Lung (tissue), 12 donors: ENCODE data around the gene SLC33A1. TPM values are rescaled to one million over a fixed set of nuclear protein-coding genes. Genes with fewer than 3 reads are reported as not detected.
"Not testable (repeated sequence)": the region's sequence is repeated elsewhere in the genome, so short reads cannot be mapped to it uniquely, and the experiment has no call there.

Source experiments
- ATAC-seq: fragments of 200-7000 bp; cut with Tn5 transposase; one replicate; pipeline ENCODE4 v1.9.1; 2020; ENCODE audit warnings: moderate number of reproducible peaks; ENCODE audit not compliant: insufficient read depth, low FRiP score
- DNase-seq, 3 donors: peaks; one replicate each; pipeline ENCODE4 v3.0.0-alpha.2; 2013 to 2017
- H3K27ac ChIP-seq, 2 donors: one replicate each; pipeline ENCODE4 v1.5.1; 2013; ENCODE audit warnings: mild to moderate bottlenecking in 2 of 2, moderate library complexity in 2 of 2, control low read depth in 1 of 2, inconsistent platforms in 1 of 2, low read depth in 1 of 2, low read length in 1 of 2
- H3K27me3 ChIP-seq, 3 donors: one replicate each; pipeline ENCODE4 v1.5.1; 2013; ENCODE audit warnings: low read length in 2 of 3; ENCODE audit not compliant: control insufficient read depth in 3 of 3, insufficient read depth in 3 of 3
- H3K36me3 ChIP-seq, 4 donors: one replicate each; pipeline ENCODE4 v1.5.1; 2013; ENCODE audit warnings: low read length in 4 of 4, mild to moderate bottlenecking in 1 of 4, moderate library complexity in 1 of 4; ENCODE audit not compliant: control insufficient read depth in 4 of 4, insufficient read depth in 4 of 4
- H3K4me1 ChIP-seq, 5 donors: one replicate each; pipeline ENCODE4 v1.5.1; 2013; ENCODE audit warnings: low read length in 5 of 5, mild to moderate bottlenecking in 2 of 5, moderate library complexity in 1 of 5; ENCODE audit not compliant: control insufficient read depth in 5 of 5, insufficient read depth in 5 of 5
- H3K4me3 ChIP-seq: one replicate; pipeline ENCODE4 v1.5.1; 2013; ENCODE audit warnings: mild to moderate bottlenecking, control low read depth, moderate library complexity
- H3K9ac ChIP-seq, 2 donors: one replicate each; pipeline ENCODE4 v1.5.1; 2013; ENCODE audit warnings: low read length in 2 of 2, control low read depth in 1 of 2; ENCODE audit not compliant: insufficient read depth in 1 of 2
- H3K9me3 ChIP-seq, 4 donors: one replicate each; pipeline ENCODE4 v1.5.1; 2013; ENCODE audit warnings: low read length in 3 of 4, mild to moderate bottlenecking in 1 of 4, moderate library complexity in 1 of 4; ENCODE audit not compliant: control insufficient read depth in 4 of 4, insufficient read depth in 3 of 4
- CTCF ChIP-seq: IDR thresholded peaks from 2 replicates; pipeline ENCODE4 v1.5.1; 2012; ENCODE audit warnings: mild to moderate bottlenecking; ENCODE audit errors: control extremely low read depth, extremely low read depth
- WGBS, 2 donors: extraction: QIAGEN DNeasy Blood & Tissue Kit; methylation state at CpG; one replicate each; pipeline ENCODE4 v1.1.7; 2013; 5-methylcytosine and 5-hydroxymethylcytosine counted together
- polyA plus RNA-seq, 2 donors: library from polyadenylated mRNA; stranded (reverse); fragments of 200-250 nt; gene quantifications; one replicate each; pipeline ENCODE4 v1.2.1, GENCODE V29; 2013
- total RNA-seq, 2 donors: library from RNA; depleted of rRNA in 1 of 2; stranded (reverse); fragments of >200 nt in 1 of 2; gene quantifications; one replicate each; pipeline ENCODE4 v1.2.1, GENCODE V29; 2014 to 2021
- donor health status: control.
- donor health status: control.
- donor health status: Bipolar disorder and iron deficiency.
- donor health status: healthy.
- donor health status: DM: yes; HTN: yes; CAD: no.

The SLC33A1 gene
- total and polyA plus RNA-seq, 4 donors, result 12.0 to 40.2 (median 29.5) TPM

GRCh38 chr3:155863072-155863784 is 9.0 kb upstream of the SLC33A1 start:
- WGBS, 2 donors, result 85 to 91% methylated on average over 12 of the region's 12 CpGs

DNA sequence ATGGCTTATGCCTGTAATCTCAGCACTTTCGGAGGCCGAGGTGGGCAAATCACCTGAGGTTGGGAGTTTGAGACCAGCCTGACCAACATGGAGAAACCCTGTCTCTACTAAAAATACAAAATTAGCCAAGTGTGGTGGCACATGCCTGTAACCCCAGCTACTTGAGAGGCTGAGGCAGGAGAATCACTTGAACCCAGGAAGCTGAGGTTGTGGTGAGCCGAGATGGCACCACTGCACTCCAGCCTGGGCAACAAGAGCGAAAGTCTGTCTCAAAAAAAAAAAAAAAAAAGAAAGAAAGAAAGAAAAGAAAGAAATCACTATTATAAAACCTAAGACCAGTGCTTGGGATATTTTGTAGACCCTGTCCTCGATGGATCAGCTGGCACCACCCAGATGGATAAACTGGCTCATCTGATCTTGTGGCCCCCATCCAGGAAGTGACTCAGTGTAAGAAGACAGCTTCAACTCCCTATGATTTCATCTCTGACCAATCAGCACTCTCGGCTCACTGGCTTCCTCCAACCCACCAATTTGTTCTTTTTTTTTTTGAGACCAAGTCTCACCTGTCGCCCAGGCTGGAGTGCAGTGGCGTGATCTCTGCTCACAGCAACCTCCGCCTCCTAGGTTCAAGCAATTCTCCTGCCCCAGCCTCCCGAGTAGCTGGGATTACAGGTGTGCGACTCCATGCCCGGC is 8.2 kb upstream of the SLC33A1 start:
- H3K4me3 ChIP-seq, DNase-seq, H3K27ac ChIP-seq, H3K9ac ChIP-seq, ATAC-seq, H3K9me3 ChIP-seq, H3K36me3 ChIP-seq, H3K4me1 ChIP-seq, H3K27me3 ChIP-seq: not testable (repeated sequence)
- 80 to 84% methylated on average over 12 of the region's 12 CpGs for WGBS, 2 donors

More at GRCh38 chr3:155863072-155863784, 9.0 kb upstream of the SLC33A1 start:
- ATAC-seq, result no peak
- Histone ChIP-seq H3K4me3 (no peak overlapping the region), H3K4me1 (no peaks in the 10 kb centered on the region), H3K9ac (no peak overlapping the region), H3K27me3 (no peaks in the 10 kb centered on the region), H3K27ac (no peak overlapping the region), H3K36me3 (no peaks in the 10 kb centered on the region), H3K9me3 (no peaks in the 10 kb centered on the region)
- TF ChIP-seq CTCF, result no peak
- DNase-seq, result no peak

GRCh38 chr3:155861476-155862183 is 7.4 kb upstream of the SLC33A1 start:
- no peak overlapping the region for H3K27ac ChIP-seq
- H3K4me1 ChIP-seq, result no peaks in the 10 kb centered on the region
- ATAC-seq, result no peak
- no peaks in the 10 kb centered on the region for H3K9me3 ChIP-seq
- DNase-seq, result no peak
- no peaks in the 10 kb centered on the region for H3K36me3 ChIP-seq
- WGBS, 2 donors, result 88 to 100% methylated on average over 2 of the region's 2 CpGs
- no peak overlapping the region for H3K4me3 ChIP-seq
- H3K9ac ChIP-seq, result no peak overlapping the region
- no peaks in the 10 kb centered on the region for H3K27me3 ChIP-seq
- no peak for TF ChIP-seq CTCF

- H3K9me3 ChIP-seq, H3K9ac ChIP-seq, H3K27me3 ChIP-seq, H3K4me3 ChIP-seq, H3K27ac ChIP-seq, DNase-seq, ATAC-seq, H3K36me3 ChIP-seq, H3K4me1 ChIP-seq: not testable (repeated sequence)
- WGBS, 2 donors, result 86 to 87% methylated on average over 5 of the region's 5 CpGs
Measured at GRCh38 chr3:155860424-155860823, 6.2 kb upstream of the SLC33A1 start.
